HG02571 (cell line): ENCODE measurements around the gene LRBA.
"Not testable (repeated sequence)": the region's sequence is repeated elsewhere in the genome, so short reads cannot be mapped to it uniquely, and the experiment has no call there.

Source experiments
- ATAC-seq: cut with Tn5 transposase; IDR thresholded peaks from one replicate; pipeline ENCODE4 v1.9.1; 2021; ENCODE audit warnings: mild to moderate bottlenecking, moderate library complexity; ENCODE audit not compliant: unreplicated experiment

The LRBA gene

DNA sequence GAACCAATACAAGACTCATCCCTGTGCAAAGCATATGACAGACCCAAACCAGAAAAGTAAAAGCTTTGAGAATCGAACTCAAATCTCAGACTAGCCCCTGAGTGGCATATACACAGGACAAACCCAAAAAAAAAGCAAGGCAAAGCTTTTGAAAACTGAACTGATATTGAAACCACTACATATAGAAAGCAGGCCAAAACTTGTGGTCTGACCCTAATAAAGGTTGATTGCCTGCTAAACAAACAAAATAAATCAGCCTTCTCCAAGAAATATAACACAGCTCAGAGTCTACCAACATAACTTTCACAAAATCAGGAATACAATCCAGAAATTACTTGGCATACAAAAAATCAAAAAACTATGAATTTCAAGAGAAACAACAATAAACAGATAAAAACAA, 40.3 kb downstream of the LRBA start:
- peak; percentile 58 for ATAC-seq

DNA sequence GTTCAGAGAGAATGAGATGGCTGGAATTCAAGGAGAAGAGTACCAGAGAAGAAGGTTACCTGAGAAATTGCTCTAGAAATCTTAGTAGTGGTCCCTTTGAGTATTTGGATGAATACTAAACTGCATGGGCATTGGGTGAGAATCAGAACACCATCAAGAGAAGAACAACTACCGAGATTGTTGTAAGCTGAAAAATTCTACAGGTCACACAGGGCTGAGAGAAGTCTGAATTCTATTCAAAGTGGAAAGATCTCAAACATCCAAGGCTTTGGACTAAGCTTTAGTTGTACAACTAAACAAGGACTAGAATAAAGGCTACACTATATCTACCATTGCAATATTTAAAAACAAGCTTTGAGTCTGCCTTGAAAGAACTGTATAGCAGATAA, 40.8 kb downstream of the LRBA start:
- ATAC-seq: no peak

- no peak for ATAC-seq
These were observed 41.3 kb downstream of the LRBA start for GRCh38 chr4:150973626-150974251.

DNA sequence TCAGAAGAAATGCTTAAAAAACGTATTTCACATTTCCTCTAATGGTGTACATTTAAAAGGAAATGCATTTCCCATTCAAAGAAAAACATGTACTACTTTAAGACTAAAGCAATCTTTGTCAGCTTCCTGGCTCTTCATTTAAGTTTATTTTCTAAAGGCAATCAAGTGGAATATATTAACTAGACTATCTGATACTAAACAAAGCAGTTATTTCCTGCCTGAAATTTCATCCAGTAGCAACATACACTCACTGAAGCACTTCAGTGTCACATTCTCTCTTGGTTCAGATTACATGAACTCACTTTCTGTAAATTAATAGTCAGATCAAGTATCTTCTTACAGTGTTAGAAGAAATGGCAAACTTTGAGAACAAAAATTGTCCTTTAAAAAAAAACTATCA, 42.5 kb downstream of the LRBA start:
- ATAC-seq: no peak

- no peak for ATAC-seq
These were observed 43.2 kb downstream of the LRBA start for GRCh38 chr4:150971901-150972300.

GRCh38 chr4:150970685-150971151, 44.4 kb downstream of the LRBA start:
- peak; percentile 42 for ATAC-seq

- ATAC-seq: no peak
These were observed 50.3 kb downstream of the LRBA start for GRCh38 chr4:150964754-150965153.

- not testable (repeated sequence) for ATAC-seq
These were observed 51.3 kb downstream of the LRBA start for GRCh38 chr4:150963602-150964345.

DNA sequence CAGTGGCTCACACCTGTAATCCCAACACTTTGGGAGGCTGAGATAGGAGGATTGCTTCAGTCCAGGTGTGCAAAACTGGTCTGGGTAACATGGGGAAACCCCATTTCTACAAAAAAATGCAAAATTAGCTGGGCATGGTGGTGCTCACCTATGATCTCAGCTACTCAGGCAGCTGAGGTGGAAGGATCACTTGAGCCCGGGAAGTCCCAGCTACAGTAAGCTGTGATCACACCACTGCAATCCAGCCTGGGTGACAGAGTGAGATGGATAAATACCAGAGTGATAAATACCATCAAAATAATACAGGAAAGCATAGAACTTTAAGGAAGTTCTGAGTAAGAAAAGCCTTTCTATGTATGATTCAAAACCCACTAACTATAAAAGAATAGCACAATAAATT, 52.8 kb downstream of the LRBA start:
- ATAC-seq: no peak

GRCh38 chr4:150961566-150961965, 53.5 kb downstream of the LRBA start:
- no peak for ATAC-seq

GRCh38 chr4:150960818-150961217, 54.3 kb downstream of the LRBA start:
- ATAC-seq: no peak

DNA sequence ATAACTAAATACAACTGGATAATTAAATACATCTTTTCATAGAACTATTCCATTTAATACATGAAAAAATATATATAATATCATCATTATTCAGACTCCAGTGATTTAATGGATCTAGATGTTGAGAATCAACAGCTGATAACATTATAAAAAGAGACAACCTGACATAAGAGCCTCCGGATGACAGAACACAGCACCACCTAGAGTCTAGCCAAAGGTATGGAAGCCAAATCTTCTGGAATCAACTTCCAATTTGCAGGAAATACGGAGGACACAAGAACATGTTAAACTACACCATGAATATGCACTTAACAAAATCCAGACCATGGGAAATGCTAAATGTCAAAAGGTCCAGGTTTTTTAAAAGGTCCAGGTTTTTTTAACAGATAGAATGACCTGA, 55.0 kb downstream of the LRBA start:
- no peak for ATAC-seq

DNA sequence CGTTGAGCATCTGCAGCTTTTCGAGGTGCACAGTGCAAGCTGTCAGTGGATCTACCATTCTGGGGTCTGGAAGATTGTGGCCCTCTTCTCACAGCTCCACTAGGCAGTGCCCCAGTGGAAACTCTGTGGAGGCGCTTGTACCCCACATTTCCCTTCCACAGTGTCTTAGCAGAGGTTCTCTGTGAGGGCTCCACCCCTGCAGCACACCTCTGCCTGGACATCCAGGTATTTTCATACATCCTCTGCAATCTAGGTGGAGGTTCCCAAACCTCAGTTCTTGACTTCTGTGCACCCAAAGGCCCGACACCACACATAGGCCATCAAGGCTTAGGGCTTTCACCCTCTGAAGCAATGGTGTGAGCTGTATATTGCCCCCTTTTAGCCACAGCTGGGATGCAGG, 57.1 kb downstream of the LRBA start:
- not testable (repeated sequence) for ATAC-seq

DNA sequence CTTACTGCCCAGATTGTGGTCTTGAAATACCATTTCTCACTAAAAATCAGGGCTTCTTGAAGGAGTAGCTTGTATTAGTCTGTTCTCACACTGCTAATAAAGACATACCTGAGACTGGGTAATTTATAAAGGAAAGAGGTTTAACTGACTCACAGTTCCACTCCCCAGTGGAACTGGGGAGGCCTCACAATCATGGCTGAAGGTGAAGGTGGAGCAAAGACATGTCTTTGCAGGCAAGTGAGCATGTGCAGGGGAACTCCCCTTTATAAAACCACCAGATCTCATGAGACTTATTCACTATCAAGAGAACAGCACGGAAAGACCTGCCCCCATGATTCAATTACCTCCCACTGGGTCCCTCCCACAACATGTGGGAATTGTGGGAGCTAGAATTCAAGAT, 58.0 kb downstream of the LRBA start:
- ATAC-seq: not testable (repeated sequence)

GRCh38 chr4:150953916-150954315, 61.2 kb downstream of the LRBA start:
- not testable (repeated sequence) for ATAC-seq

- no peak for ATAC-seq
These were observed 62.8 kb downstream of the LRBA start for GRCh38 chr4:150952167-150952845.

GRCh38 chr4:150950657-150951288, 64.3 kb downstream of the LRBA start:
- ATAC-seq: no peak

DNA sequence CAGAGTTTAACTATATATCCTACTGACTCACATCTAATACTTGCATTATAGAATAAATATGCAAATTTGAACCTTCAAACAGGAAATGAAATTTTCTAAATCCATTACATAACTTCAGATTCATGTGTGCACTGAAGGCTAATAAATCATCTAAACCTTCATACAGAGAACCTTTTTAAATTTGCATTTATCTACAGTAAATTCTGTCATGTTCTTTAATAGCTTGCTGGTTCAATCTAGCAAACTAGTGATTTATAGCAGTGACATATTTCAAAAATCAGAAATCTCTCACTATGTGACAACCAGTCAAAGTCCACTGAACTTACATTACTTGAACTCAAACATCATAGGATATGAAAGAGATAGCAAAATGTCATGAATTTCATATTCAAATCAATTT, 65.1 kb downstream of the LRBA start:
- ATAC-seq: no peak

- ATAC-seq: no peak
These were observed 65.7 kb downstream of the LRBA start for GRCh38 chr4:150949342-150949741.

DNA sequence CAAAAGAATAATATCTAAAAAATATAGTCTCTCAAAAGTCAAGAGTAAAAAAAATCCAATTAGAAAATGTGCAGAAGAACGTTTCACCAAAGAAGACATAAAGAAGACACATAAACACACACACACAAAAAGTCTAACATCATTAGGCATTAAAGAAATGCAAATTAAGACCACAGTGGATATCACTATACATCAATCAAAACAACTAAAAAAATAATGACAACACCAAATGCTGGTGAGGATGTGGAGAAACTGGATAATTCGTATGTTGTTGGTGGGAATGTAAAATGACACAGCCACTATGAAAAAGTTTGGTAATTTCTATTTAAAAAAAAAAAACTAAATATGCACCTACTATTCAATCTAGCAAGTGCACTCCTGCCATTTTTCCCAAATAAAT, 66.4 kb downstream of the LRBA start:
- no peak for ATAC-seq

GRCh38 chr4:150948074-150948473, 67.0 kb downstream of the LRBA start:
- no peak for ATAC-seq

DNA sequence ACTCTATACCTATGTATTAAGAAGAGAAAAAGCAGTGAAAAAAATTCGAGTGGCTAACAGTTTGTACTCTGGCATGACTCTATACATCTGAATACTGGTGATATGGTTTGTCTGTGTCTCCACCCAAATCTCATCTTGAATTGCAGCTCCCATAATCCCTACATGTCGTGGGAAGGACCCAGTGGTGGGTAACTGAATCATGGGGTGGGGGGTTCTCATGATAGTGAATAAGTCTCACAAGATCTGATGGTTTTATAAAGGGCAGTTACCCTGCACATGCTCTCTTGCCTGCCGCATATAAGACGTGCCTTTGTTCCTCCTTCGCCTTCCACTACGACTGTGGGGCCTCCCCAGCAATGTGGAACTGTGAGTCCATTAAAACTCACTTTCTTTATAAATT, 70.4 kb downstream of the LRBA start:
- ATAC-seq: no peak
